WTC11 (cell line): Measurements from ENCODE around the gene ARHGEF12. TPM values are rescaled to one million over a fixed set of nuclear protein-coding genes. Genes with fewer than 3 reads are reported as not detected.

ENCODE experiments used
- ATAC-seq: fragments of 200-7000 bp; cut with Tn5 transposase; 2 replicates; pipeline ENCODE4 v1.10.0; 2021; ENCODE audit warnings: mild to moderate bottlenecking, moderate library complexity
- CTCF ChIA-PET: fragments of 300-600 bp; sonication (Branson Sonifier 250); formaldehyde crosslinking; loops from one replicate; lab custom pipeline; 2021; ENCODE audit warnings: antibody characterized with exemption; lab: Charles Lee
- POLR2A ChIA-PET: fragments of 350-600 bp; sonication (Branson Sonifier 250); formaldehyde crosslinking; loops from one replicate; lab custom pipeline; 2021; ENCODE audit warnings: antibody characterized with exemption; lab: Charles Lee
- DNase-seq: peaks from one replicate; pipeline ENCODE4 v3.0.0; 2021; ENCODE audit warnings: low spot score
- H3K27ac Mint-ChIP-seq: 2 replicates; pipeline ENCODE4 v1.8.0; 2021; ENCODE audit warnings: mixed read lengths
- H3K27me3 Mint-ChIP-seq: 2 replicates; pipeline ENCODE4 v1.8.0; 2021; ENCODE audit warnings: low read depth, mild to moderate bottlenecking, moderate library complexity, mixed read lengths
- H3K36me3 Mint-ChIP-seq: 2 replicates; pipeline ENCODE4 v1.8.0; 2021; ENCODE audit warnings: mixed read lengths
- H3K4me1 Mint-ChIP-seq: 2 replicates; pipeline ENCODE4 v1.8.0; 2022; ENCODE audit warnings: mixed read lengths
- H3K4me3 Mint-ChIP-seq: 2 replicates; pipeline ENCODE4 v1.8.0; 2021; ENCODE audit warnings: mild to moderate bottlenecking, moderate library complexity, mixed read lengths
- H3K9me3 Mint-ChIP-seq: 2 replicates; pipeline ENCODE4 v1.8.0; 2021; ENCODE audit warnings: mixed read lengths
- ATF6 ChIP-seq: sonication (generic); formaldehyde crosslinking; IDR thresholded peaks from 2 replicates; pipeline ENCODE4 v1.8.1; 2023; ENCODE audit warnings: mild to moderate bottlenecking, missing genetic modification reagents
- CREB1 ChIP-seq: sonication (generic); formaldehyde crosslinking; IDR thresholded peaks from 2 replicates; pipeline ENCODE4 v1.8.0; 2023; ENCODE audit warnings: mild to moderate bottlenecking, missing genetic modification reagents
- ERG ChIP-seq: fragments of 250-450 bp; sonication (Bioruptor Pico); IDR thresholded peaks from 2 replicates; pipeline ENCODE4 v1.8.0; 2021; ENCODE audit warnings: mild to moderate bottlenecking
- FOXK1 ChIP-seq: sonication (generic); formaldehyde crosslinking; IDR thresholded peaks from 2 replicates; pipeline ENCODE4 v1.8.0; 2022; ENCODE audit warnings: mild to moderate bottlenecking, moderate library complexity, missing genetic modification reagents
- GABPB1 ChIP-seq: sonication (generic); formaldehyde crosslinking; IDR thresholded peaks from 2 replicates; pipeline ENCODE4 v1.8.1; 2023; ENCODE audit warnings: mild to moderate bottlenecking, missing genetic modification reagents
- GTF2I ChIP-seq: fragments of 250-450 bp; sonication (Bioruptor Pico); conservative IDR thresholded peaks from 2 replicates; pipeline ENCODE4 v1.4.0; 2021; ENCODE audit warnings: mild to moderate bottlenecking
- IRF2 ChIP-seq: sonication (generic); formaldehyde crosslinking; IDR thresholded peaks from 2 replicates; pipeline ENCODE4 v1.8.0; 2022; ENCODE audit warnings: low read depth, missing genetic modification reagents, borderline replicate concordance
- MXD4 ChIP-seq: fragments of 250-450 bp; sonication (Bioruptor Pico); IDR thresholded peaks from 2 replicates; pipeline ENCODE4 v1.8.0; 2021; ENCODE audit warnings: mild to moderate bottlenecking, moderate library complexity, borderline replicate concordance
- MYBL2 ChIP-seq: sonication (generic); formaldehyde crosslinking; IDR thresholded peaks from 2 replicates; pipeline ENCODE4 v1.8.1; 2023; ENCODE audit warnings: mild to moderate bottlenecking, moderate library complexity, missing genetic modification reagents
- NFE2L1 ChIP-seq: sonication (generic); formaldehyde crosslinking; IDR thresholded peaks from 2 replicates; pipeline ENCODE4 v1.8.1; 2023; ENCODE audit warnings: missing genetic modification reagents
- NR2C2 ChIP-seq: sonication (generic); formaldehyde crosslinking; IDR thresholded peaks from 2 replicates; pipeline ENCODE4 v1.8.0; 2022; ENCODE audit warnings: mild to moderate bottlenecking, missing genetic modification reagents
- NR3C1 ChIP-seq: sonication (generic); formaldehyde crosslinking; conservative IDR thresholded peaks from 2 replicates; pipeline ENCODE4 v1.8.1; 2023; ENCODE audit warnings: low read depth, mild to moderate bottlenecking, missing genetic modification reagents
- PRRX2 ChIP-seq: fragments of 250-450 bp; sonication (Bioruptor Pico); IDR thresholded peaks from 2 replicates; pipeline ENCODE4 v1.8.0; 2021; ENCODE audit warnings: mild to moderate bottlenecking
- RORB ChIP-seq: fragments of 250-450 bp; sonication (Bioruptor Pico); IDR thresholded peaks from 2 replicates; pipeline ENCODE4 v1.9.0; 2021; ENCODE audit warnings: mild to moderate bottlenecking
- TP53 ChIP-seq: sonication (generic); formaldehyde crosslinking; IDR thresholded peaks from 2 replicates; pipeline ENCODE4 v1.8.1; 2023; ENCODE audit warnings: mild to moderate bottlenecking, missing genetic modification reagents
- ZNF232 ChIP-seq: sonication (generic); formaldehyde crosslinking; IDR thresholded peaks from 2 replicates; pipeline ENCODE4 v1.8.0; 2022; ENCODE audit warnings: mild to moderate bottlenecking, missing genetic modification reagents
- ZNF263 ChIP-seq: sonication (generic); formaldehyde crosslinking; IDR thresholded peaks from 2 replicates; pipeline ENCODE4 v1.8.1; 2022; ENCODE audit warnings: low read depth, mild to moderate bottlenecking, moderate library complexity, missing genetic modification reagents
- ZNF423 ChIP-seq: fragments of 250-450 bp; sonication (Bioruptor Pico); IDR thresholded peaks from 2 replicates; pipeline ENCODE4 v2.1.2; 2022; ENCODE audit warnings: mild to moderate bottlenecking, moderate library complexity
- ZNF425 ChIP-seq: fragments of 250-450 bp; sonication (Bioruptor Pico); conservative IDR thresholded peaks from 2 replicates; pipeline ENCODE4 v1.9.0; 2021; ENCODE audit warnings: mild to moderate bottlenecking
- total RNA-seq: library from RNA; stranded (reverse); gene quantifications from 3 replicates; pipeline ENCODE4 v1.2.3, GENCODE V29; 2021

Gene ARHGEF12
- total RNA-seq, 1 experiment from 2014 or later: 35.8 TPM

GRCh38 chr11:120337355-120338106 lies 1.3 kb downstream of the ARHGEF12 start:
- Mint-ChIP-seq H3K9me3 (no peaks in the 10 kb centered on the region), H3K27ac (peak overlapping the region; percentile 89), H3K27me3 (no peaks in the 10 kb centered on the region), H3K4me1 (peaks cover 39% of the 10 kb centered on the region), H3K4me3 (peak overlapping the region; percentile 99), H3K36me3 (no peaks in the 10 kb centered on the region)
- ATAC-seq (no peak), DNase-seq (no peak)
- no peak for TF ChIP-seq PRRX2
- no peak for TF ChIP-seq IRF2 (CRISPR knock-in tag)
- no peak for TF ChIP-seq ZNF423 (CRISPR knock-in tag)
- TF ChIP-seq CREB1: no peak
- TF ChIP-seq MYBL2: no peak
- no peak for TF ChIP-seq ATF6 (CRISPR knock-in tag)
- CTCF ChIA-PET: interaction anchor here (0.6 to 3.6 kb wide), 9 partner anchors 12 to 608 kb away, joined by 3 to 26 read pairs (median 4); partner anchors contain the start of gene TLCD5
- POLR2A ChIA-PET: interaction anchor here (1.3 to 1.4 kb wide), 2 partner anchors 13 to 101 kb away, joined by 3 to 4 read pairs; partner anchors contain the start of gene TLCD5

GRCh38 chr11:120338107-120338933 lies 2.1 kb downstream of the ARHGEF12 start:
- peaks cover 40% of the 10 kb centered on the region for H3K4me1 Mint-ChIP-seq
- ATAC-seq (no peak), DNase-seq (no peak)
- H3K4me3 Mint-ChIP-seq: peak overlapping the region; percentile 99
- no peaks in the 10 kb centered on the region for H3K27me3 Mint-ChIP-seq
- H3K9me3 Mint-ChIP-seq: no peaks in the 10 kb centered on the region
- no peak overlapping the region for H3K27ac Mint-ChIP-seq
- ChIA-PET POLR2A (interaction anchor here (1.3 kb wide), 1 partner anchor 102 kb away, joined by 3 read pairs; no protein-coding TSS in a partner anchor), CTCF (interaction anchor here (0.8 to 1.5 kb wide), 5 partner anchors 13 to 347 kb away, joined by 3 to 6 read pairs (median 3); partner anchors contain the start of gene TLCD5)
- no peaks in the 10 kb centered on the region for H3K36me3 Mint-ChIP-seq
- TF ChIP-seq MXD4 (no peak), FOXK1 (no peak), NFE2L1 (CRISPR knock-in tag) (no peak), TP53 (CRISPR knock-in tag) (no peak), IRF2 (CRISPR knock-in tag) (no peak)

- POLR2A ChIA-PET: no interaction called here
- H3K27ac Mint-ChIP-seq: peak overlapping the region; percentile 47; the same call in 1 of the 2 replicates
Observed at GRCh38 chr11:120339394-120339890, 3.2 kb downstream of the ARHGEF12 start.

GRCh38 chr11:120340529-120340928 lies 4.3 kb downstream of the ARHGEF12 start:
- no peak overlapping the region for H3K4me3 Mint-ChIP-seq
- H3K4me1 Mint-ChIP-seq: peaks cover 45% of the 10 kb centered on the region
- H3K27ac Mint-ChIP-seq: no peak overlapping the region
- TF ChIP-seq ZNF425 (CRISPR knock-in tag) (no peak), NR3C1 (CRISPR knock-in tag) (no peak), GABPB1 (CRISPR knock-in tag) (no peak), ZNF263 (CRISPR knock-in tag) (no peak), ERG (no peak), ZNF232 (CRISPR knock-in tag) (no peak), FOXK1 (no peak), NR2C2 (CRISPR knock-in tag) (no peak)
- H3K27me3 Mint-ChIP-seq: no peaks in the 10 kb centered on the region
- ChIA-PET POLR2A (no interaction called here), CTCF (no interaction called here)
- no peaks in the 10 kb centered on the region for H3K9me3 Mint-ChIP-seq
- no peaks in the 10 kb centered on the region for H3K36me3 Mint-ChIP-seq
- ATAC-seq (no peak), DNase-seq (no peak)

More at GRCh38 chr11:120339394-120339890, 3.2 kb downstream of the ARHGEF12 start:
- Mint-ChIP-seq H3K9me3 (no peaks in the 10 kb centered on the region), H3K36me3 (no peaks in the 10 kb centered on the region), H3K27me3 (no peaks in the 10 kb centered on the region), H3K4me1 (peaks cover 46% of the 10 kb centered on the region), H3K4me3 (peak overlapping the region; percentile 38)
- TF ChIP-seq GTF2I (CRISPR knock-in tag) (no peak), RORB (CRISPR knock-in tag) (no peak)
- no peak for DNase-seq
- ATAC-seq: no peak
- CTCF ChIA-PET: interaction anchor here (0.5 to 0.9 kb wide), 4 partner anchors 36 to 1976 kb away, joined by 3 to 4 read pairs (median 4); no protein-coding TSS in a partner anchor
